Femur (tissue), 1 donor: Measurements from ENCODE around the gene TELO2.

Experiments used
- DNase-seq: peaks from one replicate; pipeline ENCODE4 v3.0.0-alpha.2; 2017

TELO2 gene

DNA sequence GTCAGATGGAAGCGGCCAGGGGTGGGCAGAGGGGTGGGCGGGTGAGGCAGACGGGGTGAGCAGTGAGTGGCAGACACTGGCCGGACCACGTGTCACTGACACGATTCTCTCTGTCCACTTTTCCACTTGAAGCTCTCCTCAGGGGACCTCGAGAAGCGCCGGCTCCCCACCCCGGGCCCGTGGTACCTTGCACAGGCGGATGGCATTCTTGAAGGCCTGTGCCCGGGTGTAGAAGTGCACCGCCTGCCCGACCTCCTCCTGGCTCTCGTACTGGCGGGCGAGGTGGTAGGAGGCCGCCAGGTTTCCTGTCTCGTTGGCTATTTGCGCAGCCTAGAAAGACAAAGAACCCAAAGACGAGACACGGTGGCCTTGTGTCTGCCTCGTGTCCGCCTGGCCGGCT, 31.2 kb downstream of the TELO2 start:
- no peak for DNase-seq

GRCh38 chr16:1525871-1526607, 32.9 kb downstream of the TELO2 start:
- no peak for DNase-seq

DNA sequence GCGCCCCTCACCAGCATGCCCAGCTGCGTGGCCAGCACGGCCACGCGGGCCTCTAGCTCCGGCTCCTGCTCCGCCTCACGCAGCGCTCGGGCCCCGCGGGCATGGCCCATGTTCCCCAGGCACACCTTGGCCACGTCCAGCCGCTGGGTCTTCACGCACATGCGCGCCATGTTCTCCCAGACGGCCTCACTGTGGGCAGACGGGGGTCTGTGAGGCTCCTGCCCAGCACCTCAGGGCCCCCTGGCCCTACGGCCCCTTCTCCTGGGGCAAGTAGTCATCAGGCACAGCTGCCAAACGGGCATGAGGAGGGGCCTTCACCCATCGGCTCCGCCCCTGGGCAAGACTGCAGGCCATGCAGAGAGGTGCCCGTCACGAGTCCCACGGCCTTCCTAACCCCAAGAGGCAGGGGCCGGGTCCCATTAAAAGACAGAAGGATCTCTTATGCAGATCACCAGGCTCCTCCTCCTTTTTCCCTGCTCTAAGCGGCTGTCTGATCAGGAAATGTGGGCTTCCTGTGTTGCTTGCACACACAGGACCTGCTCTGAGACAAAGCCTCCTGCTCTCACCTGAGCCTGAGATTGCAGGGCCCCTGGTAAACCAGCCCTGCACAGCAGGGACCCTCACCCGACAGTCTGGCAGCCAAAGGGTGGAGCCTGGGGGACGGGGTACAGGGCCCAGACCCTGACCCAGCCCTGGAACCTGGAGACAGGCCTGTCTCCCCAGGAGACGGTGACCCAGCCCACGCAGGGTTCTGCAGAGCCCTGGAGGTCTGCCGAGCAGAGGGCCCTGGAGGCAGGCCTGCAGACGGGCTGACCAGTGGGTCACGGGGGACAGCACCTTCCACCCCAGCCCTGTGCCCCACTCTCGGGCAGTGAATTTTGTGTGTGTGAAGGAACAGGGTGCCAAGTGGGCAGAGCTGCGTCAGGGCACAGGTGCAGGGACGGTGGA, 33.7 kb downstream of the TELO2 start:
- DNase-seq = no peak

DNA sequence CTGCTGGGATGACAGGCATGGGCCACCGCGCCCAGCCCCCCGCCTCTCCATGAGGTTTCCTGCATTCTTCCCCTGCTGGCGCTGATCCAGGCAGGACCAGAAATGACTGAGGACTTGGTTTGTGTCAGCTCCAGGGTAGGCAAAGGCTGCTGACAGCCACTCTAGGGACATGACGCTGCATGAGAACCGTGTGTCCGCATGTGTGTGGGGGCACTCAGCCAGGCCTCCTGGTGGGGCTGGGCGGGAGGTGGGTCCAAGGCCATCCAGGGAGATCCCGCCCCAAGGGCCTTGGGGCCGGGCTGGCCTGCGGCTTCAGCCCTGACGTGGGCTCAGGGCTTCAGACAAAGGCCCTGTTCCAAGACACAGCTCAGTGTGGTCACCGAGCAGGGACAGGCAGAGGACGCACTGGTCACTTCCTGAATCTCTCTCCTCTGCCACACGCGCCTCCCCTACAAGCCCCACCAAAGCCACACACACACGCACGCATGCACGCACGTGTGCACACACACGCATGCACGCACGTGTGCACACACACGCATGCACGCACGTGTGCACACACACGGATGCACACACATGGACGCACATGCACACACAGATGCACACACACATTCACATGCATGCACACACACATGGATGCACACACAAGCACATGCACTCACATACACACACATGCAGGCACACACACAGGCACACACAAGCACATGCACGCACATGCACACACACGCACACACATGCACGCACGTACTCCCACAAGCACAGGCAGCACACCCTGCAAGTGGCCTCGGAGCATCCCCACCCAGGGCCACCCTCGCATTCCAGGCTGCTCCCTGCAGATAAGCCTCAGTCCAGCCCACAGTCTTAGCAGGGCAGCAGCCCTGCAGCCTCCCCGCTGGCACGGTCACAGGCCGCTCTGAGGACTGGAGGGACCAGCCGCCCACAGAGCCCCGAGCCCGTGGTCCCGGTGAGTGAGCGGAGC, 35.0 kb downstream of the TELO2 start:
- peak; percentile 67 for DNase-seq

DNA sequence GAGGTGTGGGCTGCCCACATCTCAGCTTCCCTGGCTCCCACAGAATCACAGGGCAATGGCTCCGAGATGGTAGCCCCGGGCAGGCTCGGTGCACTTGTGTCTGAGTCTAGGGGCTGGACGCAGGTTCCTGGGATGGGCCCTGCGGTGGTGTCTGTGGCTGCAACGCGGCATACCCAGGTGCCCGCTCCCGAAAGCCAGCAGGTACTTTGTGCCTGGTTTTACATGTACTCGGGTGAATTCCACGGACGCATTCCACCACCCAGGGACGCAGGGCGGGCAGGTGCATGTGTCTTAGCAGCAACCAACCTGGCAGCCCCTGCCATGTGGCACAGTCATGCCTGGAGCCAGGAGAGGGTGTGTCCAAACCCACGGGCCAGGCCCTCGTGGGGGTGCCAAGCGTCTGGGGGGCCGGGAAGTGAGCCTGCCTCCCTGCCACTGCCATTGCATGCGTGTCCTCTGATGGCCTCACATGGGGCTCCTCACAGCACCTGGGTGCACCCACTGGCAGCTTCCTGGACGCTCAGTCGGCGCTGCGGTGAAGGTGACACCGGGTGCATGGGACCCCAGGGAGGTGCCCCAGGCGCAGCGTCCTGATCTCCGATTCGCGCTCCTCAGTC, 35.9 kb downstream of the TELO2 start:
- DNase-seq = no peak

DNA sequence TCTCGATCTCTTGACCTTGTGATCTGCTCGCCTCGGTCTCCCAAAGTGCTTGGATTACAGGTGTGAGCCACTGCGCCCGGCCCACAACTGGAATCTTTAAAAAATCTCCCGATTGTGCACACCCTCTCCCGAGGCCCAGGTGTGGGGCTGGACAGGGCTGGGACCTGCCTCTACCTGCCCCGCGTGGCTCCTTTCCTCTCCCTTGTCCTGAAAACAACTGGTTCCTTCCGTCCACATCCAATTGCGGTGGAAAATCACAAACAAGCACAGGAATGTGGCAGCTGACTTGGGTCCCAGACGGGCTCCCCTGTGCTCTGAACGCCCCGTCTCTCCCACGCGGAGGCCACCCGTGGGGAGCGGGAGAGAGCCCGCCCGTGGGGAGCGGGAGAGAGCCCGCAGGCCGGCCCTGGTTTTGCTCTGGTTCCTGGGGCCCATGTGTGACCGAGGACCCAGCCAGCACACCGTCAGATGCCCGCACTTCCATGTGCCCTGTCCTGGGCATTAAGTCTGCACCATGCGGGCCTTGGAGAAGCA, 37.3 kb downstream of the TELO2 start:
- no peak for DNase-seq

GRCh38 chr16:1530883-1531637, 37.9 kb downstream of the TELO2 start:
- peak; percentile 79 for DNase-seq

DNA sequence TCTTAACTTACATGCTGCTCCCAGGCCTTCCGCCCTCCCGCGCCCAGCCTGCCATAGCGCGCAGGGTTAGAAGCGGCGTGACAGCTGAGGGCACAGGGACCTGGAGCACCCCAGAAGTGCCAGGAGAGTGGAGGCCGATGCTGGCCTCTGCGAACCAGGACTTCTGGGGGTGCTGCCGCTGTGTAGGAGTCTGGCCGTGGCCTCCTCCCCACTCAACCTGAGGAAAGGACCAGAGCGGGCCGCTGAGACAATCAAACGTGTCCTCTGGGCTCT, 38.4 kb downstream of the TELO2 start:
- DNase-seq = no peak

GRCh38 chr16:1532081-1532760, 39.1 kb downstream of the TELO2 start:
- DNase-seq = peak; percentile 55

DNA sequence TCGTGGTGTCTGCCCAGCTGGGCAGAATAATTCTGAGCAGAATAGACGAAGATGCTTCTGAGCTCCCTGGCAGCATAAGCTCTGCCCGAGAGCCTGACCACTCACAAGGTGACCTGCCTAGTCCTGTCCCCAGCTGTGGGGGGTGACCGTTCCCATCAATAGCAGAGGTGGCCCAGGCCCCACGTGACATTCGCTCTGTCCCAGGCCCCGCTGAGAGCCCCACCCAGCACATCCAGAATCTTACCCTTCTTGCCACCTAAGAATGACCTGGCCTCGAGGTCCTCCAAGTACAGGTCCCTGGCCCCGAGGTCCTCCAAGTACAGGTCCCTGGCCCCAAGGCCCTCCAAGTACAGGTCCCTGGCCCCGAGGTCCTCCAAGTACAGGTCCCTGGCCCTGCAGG, 39.6 kb downstream of the TELO2 start:
- no peak for DNase-seq

DNA sequence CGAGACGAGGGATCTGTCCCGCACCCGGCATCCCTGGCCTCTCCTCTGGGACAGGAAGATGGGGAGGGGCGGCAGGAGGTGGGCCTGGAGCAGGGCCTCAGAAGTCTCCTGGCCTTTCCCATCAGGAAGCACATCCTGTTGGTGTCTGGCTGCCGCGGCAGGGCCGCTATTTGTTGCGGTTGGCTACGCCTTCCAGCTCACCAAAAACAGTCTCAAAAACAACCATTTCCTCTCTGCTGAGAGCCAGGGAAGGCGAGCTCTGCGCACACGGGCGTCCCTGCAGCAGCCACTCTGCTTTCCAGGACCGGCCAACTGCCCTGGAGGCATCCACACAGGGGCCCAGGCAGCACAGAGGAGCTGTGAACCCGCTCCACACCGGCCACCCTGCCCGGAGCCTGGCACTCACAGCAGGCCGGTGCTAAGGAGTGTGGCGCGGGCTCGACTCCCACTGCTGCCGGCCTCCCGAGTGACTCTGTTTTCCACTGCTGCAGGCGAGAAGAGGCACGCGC, 40.3 kb downstream of the TELO2 start, which contains the start of gene TMEM204:
TMEM204 (plus strand) TSS at position 224 of the 509 bp plus-strand sequence. CDS start 610 bp downstream, outside the sequence.
- DNase-seq = peak; percentile 87

GRCh38 chr16:1534021-1535020, 41.2 kb downstream of the TELO2 start:
- no peak for DNase-seq

DNA sequence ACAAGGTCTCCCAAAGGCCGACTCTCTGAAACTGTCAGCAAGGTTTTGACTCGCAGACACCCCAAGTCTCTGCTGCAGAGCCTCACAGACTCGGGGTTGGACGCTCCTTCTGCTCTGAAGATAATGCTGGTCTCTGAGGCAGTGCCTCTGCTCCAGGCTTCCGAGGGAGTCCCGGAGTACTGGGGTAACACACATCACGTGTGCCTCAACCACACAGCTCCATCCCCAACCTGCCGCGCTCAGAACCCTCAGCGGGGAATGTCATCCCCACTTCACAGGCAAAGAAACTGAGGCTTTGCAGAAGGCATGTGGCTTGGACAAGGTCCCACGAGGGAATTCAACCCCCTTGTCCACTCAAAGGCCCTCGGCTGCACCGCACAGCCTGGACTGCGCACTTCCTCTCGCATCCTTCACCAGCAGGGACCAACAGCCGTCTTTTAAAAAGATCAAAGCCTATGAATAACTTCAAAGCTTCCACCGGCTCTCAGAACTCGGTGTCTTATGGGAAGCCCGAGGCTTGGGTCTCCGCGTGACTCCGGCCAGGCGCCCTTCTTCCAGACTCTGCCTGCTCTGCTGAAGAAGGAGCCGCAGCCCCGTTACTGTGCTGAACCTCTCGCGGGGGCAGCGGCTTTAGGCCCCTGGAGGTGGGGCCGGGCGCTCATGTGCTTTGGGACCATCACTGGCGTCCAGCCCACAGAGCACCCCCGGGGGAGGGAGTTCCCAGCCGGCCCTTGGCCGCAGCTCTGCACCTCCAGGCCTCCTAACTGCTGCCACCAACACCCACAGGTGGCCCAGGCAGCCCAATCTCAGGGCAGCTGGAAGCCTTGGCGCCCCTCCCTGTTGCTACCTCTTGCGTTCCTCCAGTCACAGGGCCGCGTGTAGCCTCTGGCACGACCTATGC, 42.5 kb downstream of the TELO2 start:
- no peak for DNase-seq

- DNase-seq = no peak
Measured at GRCh38 chr16:1536601-1537000, 43.4 kb downstream of the TELO2 start.

DNA sequence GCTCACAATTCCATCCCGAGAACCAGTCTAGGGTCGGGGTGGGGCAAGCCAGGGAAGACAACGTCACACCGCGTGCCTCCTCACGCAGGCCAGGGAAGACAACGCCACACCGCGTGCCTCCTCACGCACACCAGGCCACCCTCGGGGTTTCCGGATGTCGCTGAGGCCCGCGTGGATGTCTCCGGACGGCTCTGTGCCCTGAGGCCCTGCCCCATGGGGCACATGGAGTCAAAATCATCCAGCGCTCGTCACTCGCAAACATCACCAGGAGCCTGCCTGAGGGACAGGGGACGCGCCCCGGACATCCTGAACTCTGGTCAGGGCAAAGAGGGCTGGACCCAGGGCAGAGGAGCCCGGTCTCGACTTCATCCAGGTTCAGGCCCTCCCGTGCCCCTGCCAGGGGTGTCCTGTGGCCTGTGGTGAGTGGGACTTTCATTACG, 44.0 kb downstream of the TELO2 start:
- DNase-seq = peak; percentile 13

GRCh38 chr16:1537763-1538289, 44.7 kb downstream of the TELO2 start:
- peak; percentile 26 for DNase-seq

DNA sequence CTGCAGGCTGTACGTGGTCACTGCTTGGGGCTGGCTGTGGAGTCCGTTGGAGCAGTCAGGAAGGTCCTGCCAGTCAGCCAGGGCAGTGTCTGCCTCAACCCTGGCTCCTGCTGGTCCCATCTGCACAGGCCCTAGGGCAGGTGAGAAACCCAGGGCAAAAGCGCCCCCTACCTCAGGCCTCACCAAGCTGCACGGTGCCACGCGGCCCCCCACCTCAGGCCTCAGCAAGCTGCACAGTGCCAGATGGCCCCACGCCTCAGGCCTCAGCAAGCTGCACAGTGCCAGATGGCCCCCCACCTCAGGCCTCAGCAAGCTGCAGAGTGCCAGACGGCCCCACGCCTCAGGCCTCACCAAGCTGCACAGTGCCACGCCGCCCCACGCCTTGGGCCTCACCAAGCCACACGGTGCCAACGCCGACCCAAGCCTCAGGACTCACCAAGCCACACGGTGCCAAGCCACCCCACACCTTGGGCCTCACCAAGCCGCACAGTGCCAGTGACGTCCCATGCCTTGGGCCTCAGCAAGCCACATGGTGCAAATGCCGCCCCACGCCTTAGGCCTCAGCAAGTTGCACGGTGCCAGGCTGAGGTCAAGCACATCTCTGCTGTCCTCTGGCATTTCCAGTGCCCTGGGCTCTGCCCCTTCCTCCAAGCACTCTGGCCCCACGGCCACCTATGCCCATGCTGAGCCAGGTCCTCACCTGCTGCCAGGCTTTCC, 45.8 kb downstream of the TELO2 start:
- no peak for DNase-seq
